ENCODE results near the gene AGPAT3. TPM values are rescaled to one million over a fixed set of nuclear protein-coding genes. Genes with fewer than 3 reads are reported as not detected.

AGPAT3 gene
- total and polyA plus RNA-seq, 3 donors from 2014 or later: 64.5 to 77.5 (median 69.8) TPM

DNA sequence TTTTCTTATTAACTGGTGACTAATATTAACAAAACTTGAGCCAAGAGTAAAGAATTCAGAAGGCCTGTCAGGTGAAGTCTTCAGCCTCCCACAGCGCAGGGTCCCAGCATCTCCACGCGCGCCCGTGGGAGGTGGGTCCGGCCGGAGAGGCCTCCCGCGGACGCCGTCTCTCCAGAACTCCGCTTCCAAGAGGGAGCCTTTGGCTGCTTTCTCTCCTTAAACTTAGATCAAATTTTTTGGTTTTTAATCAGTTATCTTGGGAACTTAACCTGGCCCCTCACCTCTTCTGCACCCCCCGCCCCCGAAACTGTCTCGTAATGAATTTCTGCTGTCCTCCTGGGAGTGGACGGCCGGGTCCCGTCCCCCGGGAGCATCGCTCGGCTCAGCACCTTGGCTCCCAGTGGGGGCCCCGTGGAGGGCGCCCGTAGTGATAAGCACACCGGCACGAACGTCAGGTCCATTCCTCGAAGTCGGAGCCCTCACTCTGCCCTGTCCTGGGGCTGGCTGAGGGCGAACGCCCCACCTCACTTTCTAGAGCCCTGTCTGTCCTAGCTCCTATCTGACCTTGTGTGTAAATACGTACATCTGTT lies 117.6 kb downstream of the AGPAT3 start:
- H3K9me3 ChIP-seq: no peaks in the 10 kb centered on the region
- H3K36me3 ChIP-seq (ENCODE audit: low read depth, missing control alignments): no peaks in the 10 kb centered on the region
- DNase-seq: no peak
- TF ChIP-seq POLR2A (IDR thresholded peaks at IDR 0.05): no peak
- TF ChIP-seq, protein P1, sequence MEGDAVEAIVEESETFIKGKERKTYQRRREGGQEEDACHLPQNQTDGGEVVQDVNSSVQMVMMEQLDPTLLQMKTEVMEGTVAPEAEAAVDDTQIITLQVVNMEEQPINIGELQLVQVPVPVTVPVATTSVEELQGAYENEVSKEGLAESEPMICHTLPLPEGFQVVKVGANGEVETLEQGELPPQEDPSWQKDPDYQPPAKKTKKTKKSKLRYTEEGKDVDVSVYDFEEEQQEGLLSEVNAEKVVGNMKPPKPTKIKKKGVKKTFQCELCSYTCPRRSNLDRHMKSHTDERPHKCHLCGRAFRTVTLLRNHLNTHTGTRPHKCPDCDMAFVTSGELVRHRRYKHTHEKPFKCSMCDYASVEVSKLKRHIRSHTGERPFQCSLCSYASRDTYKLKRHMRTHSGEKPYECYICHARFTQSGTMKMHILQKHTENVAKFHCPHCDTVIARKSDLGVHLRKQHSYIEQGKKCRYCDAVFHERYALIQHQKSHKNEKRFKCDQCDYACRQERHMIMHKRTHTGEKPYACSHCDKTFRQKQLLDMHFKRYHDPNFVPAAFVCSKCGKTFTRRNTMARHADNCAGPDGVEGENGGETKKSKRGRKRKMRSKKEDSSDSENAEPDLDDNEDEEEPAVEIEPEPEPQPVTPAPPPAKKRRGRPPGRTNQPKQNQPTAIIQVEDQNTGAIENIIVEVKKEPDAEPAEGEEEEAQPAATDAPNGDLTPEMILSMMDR (IDR thresholded peaks at IDR 0.05): no peak
- no peaks in the 10 kb centered on the region for H3K27me3 ChIP-seq
- intact Hi-C loops (cut with DNase I; ENCODE audit: low total_unique reads): loop anchor here (10.0 kb wide), 1 partner anchor 118 kb away; the partner anchor contains the start of gene AGPAT3
- H3K4me3 ChIP-seq: no peak overlapping the region
- peaks cover 9% of the 10 kb centered on the region for H3K4me1 ChIP-seq
- no peak overlapping the region for H3K27ac ChIP-seq
- 89 to 92% methylated on average over 32 of the region's 32 CpGs for WGBS, 2 donors

DNA sequence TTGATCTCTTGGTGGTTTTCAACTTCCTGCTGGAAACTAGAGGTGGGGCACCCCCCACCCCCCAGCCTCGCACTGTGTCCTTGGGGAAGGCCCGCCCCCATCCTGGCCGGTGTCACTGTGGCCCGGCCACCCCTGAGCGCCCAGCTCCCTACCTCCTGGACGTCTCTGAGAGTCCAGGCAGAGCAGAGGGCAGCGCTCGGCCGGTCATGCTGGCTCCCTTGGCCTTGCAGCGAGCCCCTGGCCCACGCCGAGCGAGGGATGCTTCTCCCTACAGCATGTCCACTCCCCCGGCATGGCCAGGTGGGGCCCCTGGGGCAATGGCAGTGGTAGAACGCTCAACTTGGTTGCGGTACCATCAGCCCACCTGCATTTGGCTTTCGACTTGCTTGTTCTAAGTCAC lies 118.4 kb downstream of the AGPAT3 start:
- Histone ChIP-seq H3K4me3 (no peak overlapping the region), H3K27me3 (no peaks in the 10 kb centered on the region), H3K9me3 (no peaks in the 10 kb centered on the region), H3K4me1 (peaks cover 9% of the 10 kb centered on the region), H3K36me3 (ENCODE audit: low read depth, missing control alignments) (no peaks in the 10 kb centered on the region), H3K27ac (no peak overlapping the region)
- intact Hi-C loops (cut with DNase I; ENCODE audit: low total_unique reads): loop anchor here (10.0 kb wide), 1 partner anchor 119 kb away; the partner anchor contains the start of gene AGPAT3
- TF ChIP-seq, protein P1 (IDR thresholded peaks at IDR 0.05): no peak
- no peak for TF ChIP-seq POLR2A (IDR thresholded peaks at IDR 0.05)
- DNase-seq: no peak
- 89 to 91% methylated on average over 17 of the region's 17 CpGs for WGBS, 2 donors

GRCh38 chr21:43983860-43984420 lies 118.9 kb downstream of the AGPAT3 start:
- Histone ChIP-seq H3K9me3 (no peaks in the 10 kb centered on the region), H3K27ac (no peak overlapping the region), H3K4me3 (no peak overlapping the region), H3K4me1 (peaks cover 9% of the 10 kb centered on the region), H3K36me3 (ENCODE audit: low read depth, missing control alignments) (no peaks in the 10 kb centered on the region), H3K27me3 (no peaks in the 10 kb centered on the region)
- TF ChIP-seq, protein P1 (IDR thresholded peaks at IDR 0.05): no peak
- TF ChIP-seq POLR2A (IDR thresholded peaks at IDR 0.05): no peak
- WGBS, 2 donors: 93% methylated on average over 25 of the region's 25 CpGs
- intact Hi-C loops (cut with DNase I; ENCODE audit: low total_unique reads): loop anchor here (10.0 kb wide), 1 partner anchor 119 kb away; the partner anchor contains the start of gene AGPAT3
- no peak for DNase-seq

- 90 to 94% methylated on average over 22 to 31 of the region's 31 CpGs for WGBS, 2 donors
- Histone ChIP-seq H3K36me3 (ENCODE audit: low read depth, missing control alignments) (no peaks in the 10 kb centered on the region), H3K27ac (no peak overlapping the region), H3K4me1 (peaks cover 9% of the 10 kb centered on the region), H3K9me3 (no peaks in the 10 kb centered on the region), H3K27me3 (no peaks in the 10 kb centered on the region), H3K4me3 (no peak overlapping the region)
- intact Hi-C loops (cut with DNase I; ENCODE audit: low total_unique reads): loop anchor here (10.0 kb wide), 1 partner anchor 120 kb away; the partner anchor contains the start of gene AGPAT3
- TF ChIP-seq, protein P1 (IDR thresholded peaks at IDR 0.05): no peak
- no peak for DNase-seq
These were observed 120.1 kb downstream of the AGPAT3 start for GRCh38 chr21:43984905-43985689.

All from testis (tissue), 3 donors.